Measurements from ENCODE around the gene SERINC2.
A peak's percentile ranks its signal among the peaks of the same experiment; 100 is the strongest.

Gene SERINC2

DNA sequence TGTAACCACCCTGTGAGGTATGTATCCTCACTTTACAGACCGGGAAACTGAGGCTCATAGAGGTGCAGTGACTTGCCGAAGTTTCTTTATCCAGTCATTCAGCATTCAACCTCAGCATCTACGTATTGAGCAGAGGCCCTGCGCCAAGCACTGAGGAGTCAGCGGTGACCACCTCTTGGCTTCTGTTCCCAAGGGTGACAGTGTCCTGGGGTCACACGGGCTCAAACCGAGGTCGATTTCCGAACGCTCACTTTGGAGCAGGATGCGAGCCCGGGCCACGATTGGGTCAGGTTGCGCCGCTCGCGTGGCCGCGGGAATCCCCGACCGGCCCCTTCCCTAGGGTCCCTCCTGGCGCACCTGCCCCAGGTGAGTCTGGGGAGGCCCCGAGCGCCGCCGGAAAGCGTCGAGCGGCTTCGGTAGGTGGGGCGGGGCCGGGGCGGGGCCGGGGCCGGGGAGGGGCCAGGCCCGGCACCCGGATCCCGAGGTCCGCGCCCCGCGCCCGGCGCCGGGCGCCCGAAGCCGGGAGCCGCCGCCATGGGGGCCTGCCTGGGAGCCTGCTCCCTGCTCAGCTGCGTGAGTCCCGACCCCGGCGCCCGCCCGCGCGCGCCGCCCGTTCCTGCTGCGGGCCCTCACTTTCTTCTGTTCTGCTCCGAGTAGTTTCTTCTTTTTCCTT lies at the start of gene SERINC2:
SERINC2 (plus strand) TSS at position 482 of the 673 bp plus-strand sequence; CDS start at position 535, 53 bp downstream.
- DNase-seq (ENCODE audit: low read depth): no peak

DNA sequence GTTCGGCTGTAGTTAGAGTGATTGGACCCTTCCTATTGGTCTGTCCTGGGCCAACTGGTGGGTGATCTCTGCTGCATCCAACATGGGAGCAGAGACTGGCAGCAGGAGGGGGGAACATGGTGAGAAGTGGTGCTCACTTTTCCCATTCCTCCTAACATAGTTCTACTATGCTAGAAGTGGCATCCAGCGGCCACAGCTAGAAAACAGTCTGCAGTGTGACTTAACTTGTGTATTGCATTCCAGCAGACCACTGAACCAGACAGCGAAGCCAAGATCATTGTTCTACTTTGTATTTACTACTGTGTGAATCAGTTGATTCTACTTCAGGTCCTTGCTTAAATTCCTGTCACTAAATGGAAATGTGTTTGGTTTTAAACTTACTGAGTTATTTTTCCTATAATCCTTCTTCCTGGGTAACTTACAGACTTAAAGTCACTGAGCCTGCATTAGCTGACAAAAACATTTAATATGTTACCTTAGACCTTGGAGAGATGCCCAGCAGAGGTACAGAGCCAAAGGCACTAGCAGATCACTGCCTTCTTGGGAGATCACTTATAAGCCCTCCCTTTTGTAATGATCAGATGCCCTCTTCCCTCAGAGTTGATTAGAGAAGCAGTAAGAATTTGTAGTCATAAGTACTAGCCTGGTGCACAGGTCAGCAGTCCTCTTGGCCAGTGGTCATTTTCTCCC lies 48.3 kb upstream of the SERINC2 start:
- DNase-seq (ENCODE audit: low read depth): no peak

- DNase-seq (ENCODE audit: low read depth): no peak
Observed at GRCh38 chr1:31366796-31367195, 46.2 kb upstream of the SERINC2 start.

- DNase-seq (ENCODE audit: low read depth): peak; percentile 2
Observed at GRCh38 chr1:31368611-31369107, 44.4 kb upstream of the SERINC2 start.

DNA sequence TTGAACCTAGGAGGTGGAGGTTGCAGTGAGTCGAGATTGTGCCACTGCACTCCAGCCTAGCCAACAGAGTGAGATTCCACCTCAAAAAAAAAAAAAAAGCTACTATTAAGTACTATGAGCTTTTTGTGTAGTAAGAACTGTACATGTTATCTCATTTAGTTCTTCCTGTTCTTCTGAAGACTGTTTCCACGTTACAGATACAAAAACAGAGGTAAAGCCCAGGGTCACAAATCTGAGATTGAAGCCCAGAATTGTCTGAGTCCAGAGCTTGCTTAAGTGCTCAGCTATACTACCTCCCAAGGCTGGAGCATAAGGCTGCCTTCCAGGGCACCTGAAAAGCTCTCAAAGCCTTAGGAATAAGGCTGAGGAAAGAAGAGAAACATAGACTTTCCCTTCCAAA lies 43.0 kb upstream of the SERINC2 start:
- DNase-seq (ENCODE audit: low read depth): no peak

DNA sequence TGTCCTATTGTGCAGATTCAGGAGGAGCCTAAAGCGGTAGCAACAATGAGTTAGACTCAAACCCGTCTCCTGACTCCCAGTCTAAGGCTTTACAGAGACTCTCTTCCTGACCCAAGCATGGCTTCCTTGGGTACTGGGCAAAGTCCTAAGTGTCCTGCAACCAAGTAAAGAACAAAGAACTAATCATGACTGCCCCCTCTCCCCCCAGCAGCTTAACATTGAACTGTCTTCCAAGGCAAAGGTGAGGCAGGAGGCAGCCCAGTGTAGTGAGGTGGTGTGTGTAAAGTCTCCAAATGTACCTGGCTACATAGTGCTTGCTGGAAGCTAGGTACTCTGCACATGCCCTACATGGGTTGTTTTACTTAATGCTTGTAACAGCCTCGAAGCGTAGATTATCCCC lies 42.4 kb upstream of the SERINC2 start:
- DNase-seq (ENCODE audit: low read depth): no peak

- no peak for DNase-seq (ENCODE audit: low read depth)
Observed at GRCh38 chr1:31371121-31371959, 41.7 kb upstream of the SERINC2 start.

DNA sequence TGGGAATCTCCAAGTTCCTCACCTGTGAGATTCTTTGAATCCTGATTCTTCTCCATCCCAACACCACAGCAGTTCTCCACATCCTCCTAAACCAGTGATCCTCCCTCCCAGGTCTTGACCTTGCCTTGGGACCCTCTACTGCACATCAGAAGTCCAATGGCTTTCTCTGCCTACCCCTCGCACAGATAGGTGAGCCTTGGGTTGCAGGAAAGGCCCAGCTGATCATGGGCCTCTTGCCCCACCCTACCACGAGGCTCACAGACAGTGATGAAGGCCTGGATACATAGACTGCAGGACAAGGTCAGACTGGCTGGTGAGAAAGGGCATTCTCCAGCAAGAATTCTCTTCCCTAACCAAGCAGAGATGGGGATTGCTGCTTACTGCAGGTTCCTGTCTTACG lies 41.0 kb upstream of the SERINC2 start:
- no peak for DNase-seq (ENCODE audit: low read depth)

GRCh38 chr1:31372751-31373055 lies 40.3 kb upstream of the SERINC2 start:
- no peak for DNase-seq (ENCODE audit: low read depth)

GRCh38 chr1:31373056-31373896 lies 39.7 kb upstream of the SERINC2 start, which contains the start of gene FABP3:
FABP3 (minus strand) TSS chr1:31373076; CDS start chr1:31373014, 62 bp downstream.
- no peak for DNase-seq (ENCODE audit: low read depth)

GRCh38 chr1:31373897-31374486 lies 39.0 kb upstream of the SERINC2 start:
- no peak for DNase-seq (ENCODE audit: low read depth)

DNA sequence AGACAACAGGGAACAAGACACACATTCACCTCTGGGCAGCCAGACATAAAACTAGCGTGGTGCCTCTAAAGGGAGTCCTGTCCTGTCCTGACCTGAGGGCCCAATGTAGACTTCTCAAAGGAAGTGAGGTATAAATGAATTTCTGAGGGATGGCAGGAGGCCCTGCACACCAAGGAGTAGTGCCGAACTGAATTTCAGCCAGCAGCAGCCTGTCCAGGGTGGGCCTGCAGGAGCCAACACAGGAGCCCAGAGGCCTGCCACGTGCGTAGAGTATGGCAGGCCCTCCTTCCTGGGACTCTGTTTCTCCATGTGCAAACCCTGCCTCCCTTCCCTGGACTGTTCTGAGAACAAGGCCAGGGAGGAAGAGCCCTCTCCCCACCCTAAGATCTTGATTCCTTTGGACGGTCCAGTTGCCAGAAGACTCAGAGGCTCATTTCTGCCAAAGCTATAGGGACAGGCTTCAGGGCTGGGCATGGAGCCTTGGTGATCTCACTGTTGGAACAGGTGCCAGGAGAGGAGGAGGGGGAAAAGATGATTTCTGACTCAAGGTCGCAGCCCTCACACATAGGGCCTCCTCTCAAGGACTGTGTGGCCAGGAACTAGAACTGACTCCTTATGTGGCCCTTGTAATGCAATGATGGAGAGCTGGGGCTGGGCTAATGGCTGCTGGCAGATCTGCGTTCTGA lies 38.4 kb upstream of the SERINC2 start:
- no peak for DNase-seq (ENCODE audit: low read depth)

GRCh38 chr1:31376375-31377134 lies 36.5 kb upstream of the SERINC2 start:
- no peak for DNase-seq (ENCODE audit: low read depth)

DNA sequence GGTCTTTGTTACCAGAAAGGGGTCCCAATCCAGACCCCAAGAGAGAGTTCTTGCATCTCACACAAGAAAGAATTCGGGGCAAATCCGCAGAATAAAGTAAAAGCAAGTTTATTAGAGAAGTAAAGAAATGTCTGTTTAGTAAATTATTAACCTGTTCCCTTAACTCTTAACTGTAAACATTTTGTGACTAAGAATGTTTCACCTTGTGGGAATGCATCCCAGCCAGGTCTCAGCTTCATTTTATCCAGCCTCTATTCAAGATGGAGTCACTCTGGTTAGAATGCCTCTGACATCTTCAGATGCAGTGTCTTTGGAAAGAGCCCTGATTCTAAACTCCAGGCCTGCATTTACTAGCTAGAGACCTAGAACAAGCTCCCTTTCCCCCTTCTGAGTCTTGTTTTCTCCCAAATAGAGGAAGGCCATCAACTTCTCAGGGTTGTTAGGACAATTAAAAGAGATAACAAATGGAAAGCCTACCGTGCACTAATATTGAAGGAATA lies 35.6 kb upstream of the SERINC2 start:
- DNase-seq (ENCODE audit: low read depth): no peak

- DNase-seq (ENCODE audit: low read depth): no peak
Observed at GRCh38 chr1:31378001-31378400, 35.0 kb upstream of the SERINC2 start.

- DNase-seq (ENCODE audit: low read depth): no peak
Observed at GRCh38 chr1:31380181-31380580, 32.8 kb upstream of the SERINC2 start.

DNA sequence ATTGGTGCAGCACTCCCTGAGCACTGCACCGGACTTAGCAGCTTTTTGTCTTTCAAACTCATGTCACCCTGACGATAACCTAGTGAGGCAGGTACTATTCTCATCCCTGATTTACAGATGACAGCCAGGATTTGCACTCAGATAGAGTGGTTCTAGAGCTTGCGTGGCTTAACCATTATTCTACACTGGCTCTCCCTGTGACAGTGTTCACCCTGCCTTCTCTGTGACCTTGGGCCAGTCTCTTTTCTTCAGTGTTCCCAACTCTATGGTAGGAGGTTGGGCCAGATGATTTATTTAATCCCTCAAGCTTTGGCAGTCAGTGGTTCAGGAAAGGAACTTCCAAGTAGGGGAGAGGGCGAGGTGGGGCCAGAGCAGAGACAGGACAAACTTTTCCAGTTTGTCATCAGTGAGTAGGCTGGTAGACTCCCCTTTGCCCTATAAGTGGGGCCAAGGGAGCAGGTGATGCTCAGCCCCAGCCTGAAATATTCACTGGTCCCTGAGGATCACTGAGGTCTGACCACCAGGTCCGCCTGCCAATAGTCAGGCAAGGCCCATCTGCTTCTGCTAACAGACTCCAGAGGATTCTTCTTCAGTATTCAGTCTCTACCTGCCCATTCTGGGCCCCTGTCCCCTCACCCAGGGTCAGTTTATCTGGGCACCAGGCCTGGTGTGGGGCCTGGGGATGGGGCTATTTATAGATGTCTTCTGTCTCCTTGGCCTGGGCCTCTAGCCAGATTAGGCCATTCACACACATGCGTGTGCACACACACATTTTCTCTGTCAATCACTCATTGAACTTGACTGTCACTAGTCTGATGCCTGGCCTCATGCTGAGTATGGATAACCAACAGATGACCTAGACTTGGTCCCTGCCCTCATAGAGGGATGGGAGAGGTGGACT lies 31.4 kb upstream of the SERINC2 start:
- no peak for DNase-seq (ENCODE audit: low read depth)

GRCh38 chr1:31382379-31382989 lies 30.5 kb upstream of the SERINC2 start:
- no peak for DNase-seq (ENCODE audit: low read depth)

All from CMK (cell line).